GM19468 (cell line): ENCODE data around the gene TP53I11.

ENCODE experiments used
- ATAC-seq: cut with Tn5 transposase; IDR thresholded peaks from one replicate; pipeline ENCODE4 v1.9.1; 2021; ENCODE audit warnings: mild to moderate bottlenecking, moderate library complexity, moderate number of reproducible peaks; ENCODE audit not compliant: unreplicated experiment; ENCODE audit errors: extremely low read depth

Gene TP53I11

GRCh38 chr11:44979543-44980399, 29.1 kb upstream of the TP53I11 start:
- no peak for ATAC-seq

DNA sequence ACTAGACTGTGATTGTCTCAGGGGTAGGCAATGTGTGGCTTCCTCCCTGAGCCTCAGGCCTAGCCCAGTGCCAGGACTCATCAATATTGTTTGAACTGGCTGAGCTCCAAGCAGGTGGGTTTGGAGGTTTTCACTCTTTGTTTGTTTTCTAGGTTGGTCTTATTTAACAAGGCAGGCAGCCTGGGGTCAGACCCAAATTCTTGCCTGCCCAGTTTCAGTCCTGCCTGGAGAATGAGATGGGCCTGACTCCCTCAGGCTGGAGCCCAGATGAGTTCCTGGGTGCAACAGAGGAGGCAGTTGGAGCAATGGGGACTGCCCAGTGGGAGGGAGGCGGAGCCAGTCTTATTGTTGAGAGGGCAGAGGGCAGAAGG, 28.3 kb upstream of the TP53I11 start:
- no peak for ATAC-seq

DNA sequence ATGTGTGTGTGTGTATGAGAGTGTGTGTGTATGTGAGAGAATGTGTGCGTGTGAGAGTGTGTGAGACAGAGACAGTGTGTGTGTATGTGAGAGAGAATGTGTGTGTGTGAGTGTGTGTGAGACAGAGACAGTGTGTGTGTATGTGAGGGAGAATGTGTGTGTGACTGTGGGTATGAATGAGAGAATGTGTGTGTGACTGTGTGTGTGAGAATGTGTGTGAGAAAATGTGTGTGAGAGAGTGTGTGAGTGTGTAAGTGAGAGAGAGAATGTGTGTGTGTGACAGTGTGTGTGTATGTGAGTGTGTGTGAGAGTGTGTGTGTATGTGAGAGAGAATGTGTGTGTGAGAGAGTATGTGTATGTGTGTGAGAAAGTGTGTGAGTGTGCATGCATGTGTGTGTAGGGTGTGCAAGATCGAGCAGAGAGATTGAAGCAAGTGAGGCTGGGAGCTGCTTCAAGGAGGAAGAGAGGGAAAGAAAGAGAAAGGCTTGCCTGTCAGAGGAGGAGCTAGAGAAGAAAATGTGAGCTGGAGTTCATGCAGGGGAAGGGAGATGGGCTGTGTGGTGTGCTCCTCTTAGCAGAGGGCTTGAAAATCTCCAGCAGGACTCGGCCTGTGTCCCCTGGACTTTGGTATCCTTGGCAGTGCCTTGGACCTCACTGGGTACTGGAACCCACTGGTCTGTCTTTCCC, 27.7 kb upstream of the TP53I11 start:
- ATAC-seq = no peak

GRCh38 chr11:44977493-44977984, 26.9 kb upstream of the TP53I11 start:
- ATAC-seq = no peak

DNA sequence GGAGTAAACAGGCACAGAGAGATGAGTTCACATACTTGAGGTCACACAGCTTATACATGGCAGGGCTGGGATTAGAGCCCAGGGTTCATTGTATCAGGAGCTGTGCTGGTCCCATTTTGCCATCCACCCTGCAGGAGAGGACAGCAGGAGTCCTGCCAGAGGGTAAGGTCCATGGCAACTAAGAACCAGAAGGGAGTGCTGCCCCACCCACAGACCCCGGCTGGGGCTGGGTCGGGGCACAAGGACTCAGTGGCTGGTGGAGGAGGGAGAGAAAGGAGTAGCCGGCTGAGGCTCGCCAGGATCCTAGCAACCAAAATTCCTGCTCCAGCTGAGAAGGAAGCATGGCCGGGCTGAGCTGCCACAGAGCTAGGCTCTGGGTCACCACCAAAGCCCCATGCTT, 25.9 kb upstream of the TP53I11 start:
- no peak for ATAC-seq

DNA sequence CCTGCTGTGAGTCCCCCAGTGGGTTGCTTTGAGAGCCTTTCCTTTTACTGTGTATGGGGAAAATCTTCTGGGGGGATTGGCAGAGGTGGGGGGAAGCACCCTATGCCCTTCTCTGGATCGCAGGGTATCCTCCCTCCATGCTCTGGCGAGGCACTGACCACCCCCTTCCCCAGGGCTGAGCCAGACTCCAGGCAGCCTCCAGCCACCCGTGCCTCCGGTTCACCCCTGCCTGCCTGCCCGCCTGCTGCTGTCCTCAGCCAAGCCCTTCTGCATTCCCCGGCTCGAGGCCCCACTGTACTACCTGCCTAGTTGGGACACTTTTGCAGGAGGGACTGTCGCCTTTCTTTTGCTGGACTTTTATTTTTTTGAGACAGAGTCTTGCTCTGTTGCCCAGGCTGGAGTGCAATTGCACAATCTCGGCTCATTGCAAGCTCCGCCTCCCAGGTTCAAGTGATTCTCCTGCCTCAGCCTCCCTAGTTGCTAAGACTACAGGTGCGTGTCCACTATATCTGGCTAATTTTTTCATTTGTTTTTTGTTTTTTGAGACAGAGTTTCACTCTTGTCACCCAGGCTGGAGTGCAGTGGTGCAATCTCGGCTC, 23.8 kb upstream of the TP53I11 start:
- no peak for ATAC-seq

- ATAC-seq = no peak
Observed at GRCh38 chr11:44973632-44974401, 23.1 kb upstream of the TP53I11 start.

GRCh38 chr11:44972746-44973435, 22.2 kb upstream of the TP53I11 start:
- ATAC-seq = no peak

GRCh38 chr11:44971185-44971584, 20.5 kb upstream of the TP53I11 start:
- no peak for ATAC-seq

DNA sequence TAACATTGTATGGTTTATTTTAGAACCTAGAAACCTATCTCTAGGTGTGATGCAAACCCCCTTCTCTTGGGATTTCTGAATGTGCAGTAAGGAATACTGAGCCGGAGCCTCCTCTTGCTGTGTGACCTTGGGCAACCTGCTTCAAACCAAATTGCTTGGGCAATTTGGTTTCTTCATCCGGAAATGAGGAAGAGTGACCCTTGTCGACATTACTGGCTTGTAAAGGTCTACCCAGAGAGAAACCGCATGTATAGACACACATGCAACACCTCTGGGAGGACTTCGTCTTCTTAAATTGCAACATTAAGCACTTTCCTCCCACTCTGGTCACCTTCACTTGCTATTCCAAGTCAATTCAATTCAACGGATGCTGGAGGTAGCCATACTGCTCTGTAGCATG, 19.6 kb upstream of the TP53I11 start:
- ATAC-seq = no peak

GRCh38 chr11:44969651-44970252, 19.1 kb upstream of the TP53I11 start:
- no peak for ATAC-seq

DNA sequence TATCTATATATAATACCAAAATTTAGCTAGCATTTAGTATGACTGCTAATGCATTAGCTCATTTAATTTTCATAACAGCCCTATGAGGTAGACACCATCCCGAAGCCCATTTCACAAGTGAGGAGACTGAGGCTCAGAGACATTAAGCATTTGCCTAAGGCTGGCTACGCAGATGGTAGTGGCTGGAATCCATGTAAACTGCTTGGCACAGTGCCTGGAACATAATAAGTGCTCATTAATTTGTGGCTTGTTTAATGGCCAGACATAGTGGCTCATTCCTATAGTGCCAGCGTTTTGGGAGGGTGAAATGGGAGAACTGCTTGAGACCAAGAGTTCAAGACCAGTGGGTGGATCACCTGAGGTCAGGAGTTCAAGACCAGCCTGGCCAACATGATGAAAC, 17.8 kb upstream of the TP53I11 start:
- no peak for ATAC-seq

DNA sequence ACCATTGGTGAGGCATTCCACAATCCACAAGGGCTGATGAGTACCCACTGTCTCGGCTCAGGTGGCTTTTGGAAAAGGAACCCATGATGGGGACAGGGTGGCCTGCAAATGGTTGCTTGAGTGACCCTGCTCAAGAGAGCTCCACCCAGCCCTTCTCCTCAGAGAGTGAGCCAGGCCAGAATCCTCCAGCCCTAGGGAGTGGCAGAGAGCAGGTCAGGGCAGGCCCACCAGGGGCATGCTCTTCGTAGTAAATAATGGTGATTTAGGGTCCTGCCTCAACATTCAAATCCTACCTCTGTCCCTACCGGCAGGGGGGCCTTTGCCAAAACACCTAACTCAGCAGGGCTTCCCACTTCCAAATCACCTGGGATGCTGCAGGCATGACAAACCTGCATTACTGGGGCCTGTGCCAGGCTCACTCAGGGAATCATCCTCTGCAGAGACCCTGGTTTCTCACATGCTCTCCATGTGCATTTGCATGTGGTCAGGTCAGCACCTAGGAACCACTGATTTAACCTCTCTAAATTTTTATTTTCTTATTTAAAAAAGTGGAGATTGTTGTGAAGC, 17.3 kb upstream of the TP53I11 start:
- no peak for ATAC-seq

GRCh38 chr11:44966694-44967093, 16.0 kb upstream of the TP53I11 start:
- ATAC-seq = no peak

GRCh38 chr11:44964526-44965209, 14.0 kb upstream of the TP53I11 start:
- ATAC-seq = no peak

GRCh38 chr11:44963948-44964347, 13.3 kb upstream of the TP53I11 start:
- no peak for ATAC-seq

GRCh38 chr11:44963136-44963535, 12.5 kb upstream of the TP53I11 start:
- no peak for ATAC-seq

GRCh38 chr11:44962464-44962863, 11.8 kb upstream of the TP53I11 start:
- ATAC-seq = no peak
